HEK293 (cell line): Measurements from ENCODE around the gene S100A11.

Source experiments
- CTCF ChIP-seq: fragments of 450-650 bp; formaldehyde crosslinking; IDR thresholded peaks from 2 replicates; pipeline ENCODE4 v1.5.1; 2016; ENCODE audit warnings: missing biosample characterization, missing genetic modification characterization
- KLF17 ChIP-seq: fragments of 450-650 bp; formaldehyde crosslinking; IDR thresholded peaks from 2 replicates; pipeline ENCODE4 v1.5.1; 2016; ENCODE audit warnings: missing biosample characterization, missing genetic modification characterization
- MZF1 ChIP-seq: fragments of 450-650 bp; formaldehyde crosslinking; IDR thresholded peaks from 2 replicates; pipeline ENCODE4 v1.5.1; 2017; ENCODE audit warnings: missing biosample characterization, missing genetic modification characterization, borderline replicate concordance
- PATZ1 ChIP-seq: fragments of 450-650 bp; formaldehyde crosslinking; IDR thresholded peaks from 2 replicates; pipeline ENCODE4 v1.5.1; 2016; ENCODE audit warnings: missing biosample characterization, missing genetic modification characterization
- SETDB1 ChIP-seq: IDR thresholded peaks from one replicate; pipeline ENCODE4 v1.6.1; 2017; ENCODE audit warnings: mild to moderate bottlenecking, low read length, moderate library complexity, mixed read lengths; ENCODE audit not compliant: insufficient read length
- ZFP41 ChIP-seq: fragments of 450-650 bp; formaldehyde crosslinking; IDR thresholded peaks from 2 replicates; pipeline ENCODE4 v1.5.1; 2016; ENCODE audit warnings: missing biosample characterization, missing genetic modification characterization, borderline replicate concordance
- ZNF114 ChIP-seq: fragments of 450-650 bp; formaldehyde crosslinking; IDR thresholded peaks from 2 replicates; pipeline ENCODE4 v1.5.0; 2017; ENCODE audit warnings: missing biosample characterization, missing genetic modification characterization
- ZNF292 ChIP-seq: fragments of 450-650 bp; formaldehyde crosslinking; IDR thresholded peaks from 2 replicates; pipeline ENCODE4 v1.5.1; 2016; ENCODE audit warnings: low read depth, missing biosample characterization, missing genetic modification characterization, borderline replicate concordance
- ZNF354C ChIP-seq: fragments of 450-650 bp; formaldehyde crosslinking; IDR thresholded peaks from 2 replicates; pipeline ENCODE4 v1.5.1; 2016; ENCODE audit warnings: missing biosample characterization, missing genetic modification characterization, low read depth, borderline replicate concordance
- ZNF654 ChIP-seq: fragments of 450-650 bp; formaldehyde crosslinking; IDR thresholded peaks from 2 replicates; pipeline ENCODE4 v1.5.1; 2016; ENCODE audit warnings: low read depth, missing biosample characterization, missing genetic modification characterization
- ZSCAN23 ChIP-seq: fragments of 450-650 bp; formaldehyde crosslinking; IDR thresholded peaks from 2 replicates; pipeline ENCODE4 v1.5.1; 2016; ENCODE audit warnings: missing biosample characterization, missing genetic modification characterization
- TF ChIP-seq, protein P1 (sequence below): fragments of 450-650 bp; formaldehyde crosslinking; IDR thresholded peaks from 2 replicates; pipeline ENCODE4 v1.5.1; 2016; ENCODE audit warnings: missing biosample characterization, missing genetic modification characterization, borderline replicate concordance
- TF ChIP-seq, protein P2 (sequence below): fragments of 450-650 bp; formaldehyde crosslinking; IDR thresholded peaks from 2 replicates; pipeline ENCODE4 v1.5.1; 2016; ENCODE audit warnings: missing biosample characterization, missing genetic modification characterization, low read depth
- TF ChIP-seq, protein P3 (sequence below): fragments of 450-650 bp; formaldehyde crosslinking; IDR thresholded peaks from 2 replicates; pipeline ENCODE4 v1.5.1; 2016; ENCODE audit warnings: missing biosample characterization, missing genetic modification characterization

DNA sequence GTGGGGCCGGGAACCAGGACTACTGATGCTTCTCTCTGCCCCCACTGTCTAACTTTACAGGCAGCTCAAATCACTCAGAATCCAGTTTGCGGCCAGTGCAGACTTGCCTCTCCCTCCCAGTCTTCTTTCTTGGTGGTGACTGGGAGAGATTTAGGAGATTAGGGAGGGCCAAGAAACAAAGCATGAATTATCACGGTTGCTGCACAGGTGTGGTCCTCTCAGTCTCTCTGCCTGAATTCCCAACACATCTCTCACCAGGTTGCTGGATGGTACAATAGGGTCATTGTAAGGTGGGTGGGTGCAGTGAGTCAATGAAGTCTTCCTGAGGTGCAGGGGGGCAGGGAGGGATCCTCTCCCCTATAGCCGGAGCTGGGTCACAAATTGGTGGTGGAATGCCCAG is 12.6 kb downstream of the S100A11 start:
- TF ChIP-seq ZFP41 (tag by site-specific recombination) (no peak), ZNF354C (tag by site-specific recombination) (no peak), CTCF (tag by site-specific recombination) (no peak), PATZ1 (tag by site-specific recombination) (no peak), MZF1 (tag by site-specific recombination) (no peak), ZSCAN23 (tag by site-specific recombination) (no peak), ZNF654 (tag by site-specific recombination) (no peak), KLF17 (tag by site-specific recombination) (no peak), ZNF114 (no peak), SETDB1 (no peak), ZNF292 (no peak)
- TF ChIP-seq, protein P1, sequence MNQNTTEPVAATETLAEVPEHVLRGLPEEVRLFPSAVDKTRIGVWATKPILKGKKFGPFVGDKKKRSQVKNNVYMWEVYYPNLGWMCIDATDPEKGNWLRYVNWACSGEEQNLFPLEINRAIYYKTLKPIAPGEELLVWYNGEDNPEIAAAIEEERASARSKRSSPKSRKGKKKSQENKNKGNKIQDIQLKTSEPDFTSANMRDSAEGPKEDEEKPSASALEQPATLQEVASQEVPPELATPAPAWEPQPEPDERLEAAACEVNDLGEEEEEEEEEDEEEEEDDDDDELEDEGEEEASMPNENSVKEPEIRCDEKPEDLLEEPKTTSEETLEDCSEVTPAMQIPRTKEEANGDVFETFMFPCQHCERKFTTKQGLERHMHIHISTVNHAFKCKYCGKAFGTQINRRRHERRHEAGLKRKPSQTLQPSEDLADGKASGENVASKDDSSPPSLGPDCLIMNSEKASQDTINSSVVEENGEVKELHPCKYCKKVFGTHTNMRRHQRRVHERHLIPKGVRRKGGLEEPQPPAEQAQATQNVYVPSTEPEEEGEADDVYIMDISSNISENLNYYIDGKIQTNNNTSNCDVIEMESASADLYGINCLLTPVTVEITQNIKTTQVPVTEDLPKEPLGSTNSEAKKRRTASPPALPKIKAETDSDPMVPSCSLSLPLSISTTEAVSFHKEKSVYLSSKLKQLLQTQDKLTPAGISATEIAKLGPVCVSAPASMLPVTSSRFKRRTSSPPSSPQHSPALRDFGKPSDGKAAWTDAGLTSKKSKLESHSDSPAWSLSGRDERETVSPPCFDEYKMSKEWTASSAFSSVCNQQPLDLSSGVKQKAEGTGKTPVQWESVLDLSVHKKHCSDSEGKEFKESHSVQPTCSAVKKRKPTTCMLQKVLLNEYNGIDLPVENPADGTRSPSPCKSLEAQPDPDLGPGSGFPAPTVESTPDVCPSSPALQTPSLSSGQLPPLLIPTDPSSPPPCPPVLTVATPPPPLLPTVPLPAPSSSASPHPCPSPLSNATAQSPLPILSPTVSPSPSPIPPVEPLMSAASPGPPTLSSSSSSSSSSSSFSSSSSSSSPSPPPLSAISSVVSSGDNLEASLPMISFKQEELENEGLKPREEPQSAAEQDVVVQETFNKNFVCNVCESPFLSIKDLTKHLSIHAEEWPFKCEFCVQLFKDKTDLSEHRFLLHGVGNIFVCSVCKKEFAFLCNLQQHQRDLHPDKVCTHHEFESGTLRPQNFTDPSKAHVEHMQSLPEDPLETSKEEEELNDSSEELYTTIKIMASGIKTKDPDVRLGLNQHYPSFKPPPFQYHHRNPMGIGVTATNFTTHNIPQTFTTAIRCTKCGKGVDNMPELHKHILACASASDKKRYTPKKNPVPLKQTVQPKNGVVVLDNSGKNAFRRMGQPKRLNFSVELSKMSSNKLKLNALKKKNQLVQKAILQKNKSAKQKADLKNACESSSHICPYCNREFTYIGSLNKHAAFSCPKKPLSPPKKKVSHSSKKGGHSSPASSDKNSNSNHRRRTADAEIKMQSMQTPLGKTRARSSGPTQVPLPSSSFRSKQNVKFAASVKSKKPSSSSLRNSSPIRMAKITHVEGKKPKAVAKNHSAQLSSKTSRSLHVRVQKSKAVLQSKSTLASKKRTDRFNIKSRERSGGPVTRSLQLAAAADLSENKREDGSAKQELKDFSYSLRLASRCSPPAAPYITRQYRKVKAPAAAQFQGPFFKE (tag by site-specific recombination) = no peak
- TF ChIP-seq, protein P2, sequence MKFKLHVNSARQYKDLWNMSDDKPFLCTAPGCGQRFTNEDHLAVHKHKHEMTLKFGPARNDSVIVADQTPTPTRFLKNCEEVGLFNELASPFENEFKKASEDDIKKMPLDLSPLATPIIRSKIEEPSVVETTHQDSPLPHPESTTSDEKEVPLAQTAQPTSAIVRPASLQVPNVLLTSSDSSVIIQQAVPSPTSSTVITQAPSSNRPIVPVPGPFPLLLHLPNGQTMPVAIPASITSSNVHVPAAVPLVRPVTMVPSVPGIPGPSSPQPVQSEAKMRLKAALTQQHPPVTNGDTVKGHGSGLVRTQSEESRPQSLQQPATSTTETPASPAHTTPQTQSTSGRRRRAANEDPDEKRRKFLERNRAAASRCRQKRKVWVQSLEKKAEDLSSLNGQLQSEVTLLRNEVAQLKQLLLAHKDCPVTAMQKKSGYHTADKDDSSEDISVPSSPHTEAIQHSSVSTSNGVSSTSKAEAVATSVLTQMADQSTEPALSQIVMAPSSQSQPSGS = no peak
- TF ChIP-seq, protein P3, sequence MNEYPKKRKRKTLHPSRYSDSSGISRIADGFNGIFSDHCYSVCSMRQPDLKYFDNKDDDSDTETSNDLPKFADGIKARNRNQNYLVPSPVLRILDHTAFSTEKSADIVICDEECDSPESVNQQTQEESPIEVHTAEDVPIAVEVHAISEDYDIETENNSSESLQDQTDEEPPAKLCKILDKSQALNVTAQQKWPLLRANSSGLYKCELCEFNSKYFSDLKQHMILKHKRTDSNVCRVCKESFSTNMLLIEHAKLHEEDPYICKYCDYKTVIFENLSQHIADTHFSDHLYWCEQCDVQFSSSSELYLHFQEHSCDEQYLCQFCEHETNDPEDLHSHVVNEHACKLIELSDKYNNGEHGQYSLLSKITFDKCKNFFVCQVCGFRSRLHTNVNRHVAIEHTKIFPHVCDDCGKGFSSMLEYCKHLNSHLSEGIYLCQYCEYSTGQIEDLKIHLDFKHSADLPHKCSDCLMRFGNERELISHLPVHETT (tag by site-specific recombination) = no peak
